HG03571 (cell line): ENCODE results near the gene CHID1.

Experiments
- ATAC-seq: cut with Tn5 transposase; IDR thresholded peaks from one replicate; pipeline ENCODE4 v1.9.1; 2021; ENCODE audit not compliant: unreplicated experiment

Gene CHID1

DNA sequence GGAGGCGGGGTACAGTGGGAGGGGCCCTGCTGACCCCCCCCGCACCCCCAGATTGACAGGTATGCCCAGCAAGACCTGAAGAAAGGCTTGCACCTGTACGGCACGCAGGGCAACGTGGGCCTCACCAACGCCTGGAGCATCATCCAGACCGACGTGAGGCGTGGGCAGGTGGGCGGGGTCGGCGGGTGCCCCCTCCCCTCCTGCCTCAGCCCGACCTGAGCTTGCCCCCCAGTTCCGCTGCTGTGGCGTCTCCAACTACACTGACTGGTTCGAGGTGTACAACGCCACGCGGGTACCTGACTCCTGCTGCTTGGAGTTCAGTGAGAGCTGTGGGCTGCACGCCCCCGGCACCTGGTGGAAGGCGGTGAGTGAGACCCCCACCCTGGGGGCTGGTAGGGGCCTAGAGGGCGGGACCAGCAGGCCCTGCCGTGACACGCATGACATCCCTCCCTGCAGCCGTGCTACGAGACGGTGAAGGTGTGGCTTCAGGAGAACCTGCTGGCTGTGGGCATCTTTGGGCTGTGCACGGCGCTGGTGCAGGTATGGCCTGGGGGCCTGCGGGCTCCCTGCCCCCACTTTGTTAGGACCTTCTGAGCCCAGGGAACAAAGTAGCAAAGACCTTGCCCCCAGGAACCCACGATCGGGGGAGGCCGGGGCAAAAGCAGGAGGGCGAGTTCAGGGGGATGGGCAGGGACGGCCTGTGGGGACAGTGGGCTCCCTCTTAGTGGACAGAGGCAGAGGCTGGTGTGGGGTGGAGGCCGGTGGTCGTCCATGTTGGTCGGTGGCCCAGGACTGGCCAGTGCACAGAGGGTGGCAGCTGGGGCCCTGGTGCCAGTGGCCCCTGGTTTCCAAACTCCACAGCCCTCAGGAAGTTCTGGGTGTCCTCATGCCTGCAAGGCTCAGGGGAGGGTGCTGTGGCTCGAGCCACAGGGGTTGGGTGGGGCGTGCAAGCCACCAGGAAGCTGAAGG, 44.9 kb downstream of the CHID1 start:
- no peak for ATAC-seq

- no peak for ATAC-seq
Observed at GRCh38 chr11:864898-865297, 45.7 kb downstream of the CHID1 start.

DNA sequence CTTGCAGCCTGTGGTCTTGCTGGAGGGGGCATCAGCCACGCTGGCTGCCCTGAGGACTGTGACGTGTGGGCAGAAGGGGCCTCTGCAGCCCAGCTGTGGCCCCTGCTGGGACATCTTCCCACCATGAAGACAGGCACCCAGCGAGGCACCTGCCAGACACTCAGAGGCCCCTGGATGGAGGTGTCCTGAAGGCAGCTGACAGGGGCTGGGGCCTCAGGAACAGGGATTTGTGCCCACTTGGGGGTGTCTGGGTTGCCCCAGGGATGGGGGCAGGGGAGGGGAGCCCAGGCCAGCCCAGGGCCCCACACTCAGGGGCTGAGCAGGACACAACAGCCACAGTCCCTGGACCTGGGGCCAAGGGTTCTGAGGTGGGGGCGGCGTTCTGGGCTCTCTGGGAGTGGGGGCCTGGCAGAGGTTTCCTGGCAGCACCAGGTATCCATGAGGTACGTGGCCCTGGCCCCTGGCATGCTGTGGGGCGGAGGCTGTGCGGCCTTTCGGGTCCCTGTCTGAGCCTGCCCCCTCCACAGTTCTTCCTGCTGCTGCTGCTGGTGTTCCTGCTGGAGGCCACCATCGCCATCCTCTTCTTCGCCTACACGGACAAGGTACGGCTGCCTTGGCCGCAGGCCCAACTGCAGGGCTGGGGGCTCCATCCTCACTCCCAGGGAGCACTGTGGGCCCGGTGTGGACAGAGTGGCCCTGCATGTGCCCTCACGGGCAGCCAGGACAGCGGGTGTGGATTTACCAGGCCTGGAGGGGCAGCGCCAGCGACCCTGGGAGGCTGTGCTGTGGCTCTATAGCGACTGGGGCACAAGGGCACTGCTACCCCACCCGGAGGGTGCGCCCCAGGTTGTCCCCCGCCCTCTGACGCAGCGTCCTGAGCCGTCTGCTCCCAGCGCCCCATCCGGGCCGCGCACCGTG, 46.4 kb downstream of the CHID1 start:
- no peak for ATAC-seq

GRCh38 chr11:863023-863909, 47.3 kb downstream of the CHID1 start:
- ATAC-seq, result no peak

GRCh38 chr11:862696-863022, 48.0 kb downstream of the CHID1 start:
- no peak for ATAC-seq

DNA sequence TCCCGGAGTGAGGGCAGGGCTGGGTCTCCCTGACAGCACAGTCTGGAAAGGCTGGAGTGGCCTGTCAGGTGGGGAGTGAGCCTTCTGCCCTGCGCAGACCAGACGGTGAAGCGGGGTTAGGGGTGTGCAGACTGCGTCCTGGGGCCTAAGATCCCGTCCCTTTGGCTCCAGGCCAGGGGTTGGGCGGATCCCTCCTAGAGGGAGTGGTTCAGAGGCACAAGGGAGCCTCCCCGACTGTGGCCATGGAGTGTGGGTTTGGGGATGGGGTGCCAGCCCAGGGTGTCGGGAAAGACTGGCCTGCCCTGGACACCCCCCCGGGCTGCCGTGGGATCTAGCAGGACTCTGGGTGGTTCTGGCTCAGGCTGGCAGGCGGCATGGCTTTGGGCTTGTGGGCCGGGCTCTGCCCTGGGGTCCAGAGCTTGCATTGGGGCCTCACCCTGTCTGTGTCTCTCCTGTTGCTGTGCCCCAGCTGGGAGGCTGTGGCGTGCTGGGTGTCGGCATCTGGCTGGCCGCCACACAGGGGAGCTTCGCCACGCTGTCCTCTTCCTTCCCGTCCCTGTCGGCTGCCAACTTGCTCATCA, 48.4 kb downstream of the CHID1 start:
- ATAC-seq, result no peak

GRCh38 chr11:861105-861479, 49.5 kb downstream of the CHID1 start:
- ATAC-seq, result no peak

DNA sequence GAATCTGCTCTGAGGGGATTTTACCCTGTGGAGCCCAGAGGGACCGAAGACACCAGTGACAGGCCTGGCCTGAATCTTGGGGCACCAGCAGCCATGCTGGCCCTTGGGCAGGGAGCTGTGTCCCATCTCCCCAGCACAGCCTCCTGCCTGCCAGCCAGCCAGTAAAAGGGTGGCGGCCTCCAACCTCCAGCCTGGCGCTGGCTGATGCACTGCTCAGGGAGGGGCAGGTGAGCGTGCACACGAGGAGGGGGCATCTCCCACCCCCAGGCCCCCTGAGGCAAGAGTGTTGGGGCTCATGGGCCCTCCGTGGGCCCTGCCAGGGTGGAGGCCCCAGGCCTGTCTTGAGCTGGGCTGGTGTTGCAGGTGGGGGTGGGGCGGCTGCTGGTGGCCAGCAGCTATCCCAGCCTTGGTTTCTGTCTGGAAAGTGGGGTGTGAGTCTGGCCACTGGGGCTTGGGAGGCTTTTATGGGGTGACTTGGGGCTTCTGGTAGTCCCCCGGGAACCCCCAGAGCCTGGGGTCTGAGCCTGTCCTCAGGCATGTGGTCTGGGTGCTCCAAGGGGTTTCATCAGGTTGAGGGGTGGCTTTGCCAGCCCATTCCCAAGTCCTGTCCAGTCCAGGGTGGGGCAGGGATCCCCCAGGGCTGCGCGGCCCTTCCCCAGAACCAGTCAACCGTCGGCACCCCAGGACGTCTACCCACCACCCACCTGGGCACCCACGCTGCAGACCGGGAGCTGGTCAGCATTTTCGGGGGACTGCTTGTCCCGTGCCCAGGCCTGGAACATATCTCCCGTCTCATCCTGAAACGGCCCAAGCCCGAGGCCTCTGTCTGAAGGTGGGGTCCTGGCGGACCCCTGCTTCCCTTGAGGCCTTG, 50.1 kb downstream of the CHID1 start:
- ATAC-seq, result no peak

- ATAC-seq, result no peak
Observed at GRCh38 chr11:859394-860131, 51.0 kb downstream of the CHID1 start.

DNA sequence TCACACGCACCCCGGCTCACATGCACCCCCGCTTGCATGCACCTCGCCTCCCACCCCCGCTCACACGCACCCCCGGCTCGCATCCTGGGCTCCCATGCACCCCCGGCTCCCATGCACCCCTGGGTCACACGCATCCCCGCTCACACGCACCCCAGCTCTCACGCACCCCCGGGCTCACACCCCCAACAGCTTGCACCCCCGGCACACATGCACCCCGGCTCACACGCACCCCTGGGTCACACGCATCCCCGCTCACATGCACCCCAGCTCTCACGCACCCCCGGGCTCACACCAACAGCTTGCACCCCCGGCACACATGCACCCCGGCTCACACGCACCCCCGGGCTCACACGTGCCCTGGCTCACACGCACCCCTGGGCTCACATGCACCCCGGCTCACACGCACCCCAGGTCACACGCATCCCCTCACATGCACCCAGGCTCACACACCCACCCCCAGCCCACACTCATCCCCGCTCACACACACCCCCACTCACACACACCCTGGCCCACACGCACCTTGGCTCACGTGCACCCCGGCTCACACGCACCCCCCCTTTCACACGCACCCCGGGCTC, 51.8 kb downstream of the CHID1 start:
- ATAC-seq, result no peak

GRCh38 chr11:858053-858761, 52.4 kb downstream of the CHID1 start:
- ATAC-seq, result no peak

- no peak for ATAC-seq
Observed at GRCh38 chr11:856397-856796, 54.2 kb downstream of the CHID1 start.

DNA sequence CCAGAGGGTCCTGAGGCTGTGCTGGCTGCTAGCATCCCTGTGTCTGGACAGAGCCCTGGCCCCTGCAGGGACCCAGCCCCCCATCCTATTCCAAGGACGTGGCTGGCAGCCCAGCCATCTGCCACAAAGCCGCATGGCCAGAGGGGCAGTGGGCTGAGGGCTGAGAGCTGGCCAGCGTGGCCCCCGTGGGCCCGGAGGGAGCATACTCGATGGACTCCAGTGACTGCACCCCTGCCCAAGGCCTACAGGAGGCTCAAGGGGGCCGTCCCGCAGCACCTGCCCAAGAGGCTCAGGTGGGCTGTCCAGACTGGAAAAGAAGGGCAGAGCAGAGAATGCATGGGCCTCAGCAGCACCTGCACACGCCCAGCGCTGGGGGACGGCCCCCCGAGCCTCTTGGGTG, 54.8 kb downstream of the CHID1 start:
- ATAC-seq, result no peak

DNA sequence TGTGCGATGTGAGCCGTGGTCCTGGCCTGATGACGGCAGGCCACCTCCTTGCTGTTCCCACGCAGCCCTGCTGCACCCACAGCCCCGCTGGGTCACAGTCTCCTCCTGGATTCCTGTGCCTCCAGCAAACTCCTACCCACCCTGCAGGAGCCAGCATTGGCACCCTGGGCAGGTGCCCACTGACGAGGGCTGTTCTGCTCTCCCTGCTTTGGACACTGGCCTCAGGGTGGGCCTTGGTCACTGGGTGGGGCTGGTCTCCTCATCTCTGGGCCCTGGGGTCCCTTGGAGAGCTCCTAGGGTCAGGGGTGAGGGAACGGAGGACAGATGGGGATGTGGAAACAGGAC, 55.3 kb downstream of the CHID1 start:
- ATAC-seq, result no peak

DNA sequence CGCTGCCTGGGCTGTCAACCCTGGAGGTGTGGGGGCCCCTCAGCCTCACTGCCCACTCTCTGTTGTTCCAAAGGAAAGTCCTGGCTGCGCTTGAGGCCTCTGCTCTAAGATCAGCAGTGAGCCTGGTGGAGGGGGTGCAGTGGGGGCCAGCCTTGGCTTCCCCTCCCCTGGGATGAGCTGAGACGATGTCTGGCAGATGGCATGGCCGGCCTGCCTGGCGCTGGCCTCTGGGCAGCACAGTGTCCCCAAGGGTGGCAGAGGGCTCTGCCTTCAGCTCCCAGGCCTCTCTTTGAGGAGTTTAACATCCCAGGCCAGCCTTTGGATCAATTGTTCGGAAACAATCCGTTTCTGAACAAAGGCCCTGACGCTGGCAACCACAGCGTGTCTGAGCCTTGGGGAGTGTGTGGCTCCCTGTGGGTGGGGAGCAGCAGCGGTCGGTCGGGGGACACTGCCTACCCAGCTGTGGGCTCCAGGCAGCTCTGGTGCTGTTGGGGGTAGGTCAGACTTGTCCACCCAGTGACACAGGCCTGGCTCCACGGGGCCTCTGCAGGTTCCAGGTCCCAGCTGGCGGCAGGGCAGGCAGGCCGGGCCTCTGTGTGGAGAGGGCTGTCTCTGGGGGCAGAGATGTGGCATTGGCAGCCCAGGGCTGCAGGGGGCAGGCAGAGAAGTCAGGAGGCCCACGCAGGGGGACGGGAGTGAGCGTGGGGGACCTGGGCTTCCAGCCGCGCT, 55.8 kb downstream of the CHID1 start:
- no peak for ATAC-seq

GRCh38 chr11:853682-854448, 56.7 kb downstream of the CHID1 start:
- no peak for ATAC-seq

DNA sequence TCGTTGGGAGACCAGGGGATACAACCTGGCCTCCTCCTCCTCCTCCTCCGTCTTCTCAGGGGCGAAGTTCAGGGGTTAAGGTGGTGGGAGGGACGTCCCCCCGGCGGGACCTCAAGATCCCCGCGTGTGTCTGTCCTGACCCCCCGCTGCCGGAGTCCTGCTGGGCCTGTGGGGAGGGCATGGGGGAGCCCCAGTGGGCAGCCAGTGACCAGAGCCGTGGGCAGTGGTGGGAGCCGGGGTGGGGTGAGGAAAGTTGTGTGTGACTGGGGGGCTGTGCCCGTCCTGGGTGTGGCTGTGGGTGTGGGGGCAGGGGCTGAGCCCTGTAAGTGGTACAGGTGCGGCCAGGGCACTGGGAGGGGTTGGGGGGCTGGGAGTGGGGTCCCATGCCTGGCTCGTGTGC, 57.8 kb downstream of the CHID1 start:
- ATAC-seq, result no peak
